Measurements from ENCODE around the gene CHD6.

DNA sequence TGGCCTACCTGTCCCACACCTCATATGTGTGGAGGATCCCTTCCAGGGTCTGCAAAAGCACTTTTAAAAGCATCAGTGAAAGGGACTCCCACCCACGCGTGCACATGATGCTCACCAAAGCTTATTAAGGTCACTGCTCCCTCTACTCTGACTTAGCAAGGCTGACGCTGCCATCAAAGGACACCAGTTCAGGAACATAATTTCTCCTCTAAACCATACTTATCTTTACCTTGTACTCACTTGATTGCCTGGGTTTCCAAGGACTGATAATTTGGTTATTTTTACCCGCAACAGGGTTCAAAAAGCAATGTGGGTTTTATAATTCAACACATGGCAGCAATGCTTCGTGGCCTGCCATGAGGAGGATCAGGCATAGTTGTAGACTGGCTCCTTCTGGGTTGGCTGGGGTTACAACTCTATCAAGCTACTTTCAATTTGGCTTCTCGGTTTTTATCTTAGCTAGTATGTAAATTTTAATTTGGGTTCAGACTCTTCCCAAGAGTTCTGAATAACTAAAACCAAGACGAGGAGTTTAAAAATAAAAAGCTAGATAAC, 199.4 kb downstream of the CHD6 start:
- TF ChIP-seq, protein P1, sequence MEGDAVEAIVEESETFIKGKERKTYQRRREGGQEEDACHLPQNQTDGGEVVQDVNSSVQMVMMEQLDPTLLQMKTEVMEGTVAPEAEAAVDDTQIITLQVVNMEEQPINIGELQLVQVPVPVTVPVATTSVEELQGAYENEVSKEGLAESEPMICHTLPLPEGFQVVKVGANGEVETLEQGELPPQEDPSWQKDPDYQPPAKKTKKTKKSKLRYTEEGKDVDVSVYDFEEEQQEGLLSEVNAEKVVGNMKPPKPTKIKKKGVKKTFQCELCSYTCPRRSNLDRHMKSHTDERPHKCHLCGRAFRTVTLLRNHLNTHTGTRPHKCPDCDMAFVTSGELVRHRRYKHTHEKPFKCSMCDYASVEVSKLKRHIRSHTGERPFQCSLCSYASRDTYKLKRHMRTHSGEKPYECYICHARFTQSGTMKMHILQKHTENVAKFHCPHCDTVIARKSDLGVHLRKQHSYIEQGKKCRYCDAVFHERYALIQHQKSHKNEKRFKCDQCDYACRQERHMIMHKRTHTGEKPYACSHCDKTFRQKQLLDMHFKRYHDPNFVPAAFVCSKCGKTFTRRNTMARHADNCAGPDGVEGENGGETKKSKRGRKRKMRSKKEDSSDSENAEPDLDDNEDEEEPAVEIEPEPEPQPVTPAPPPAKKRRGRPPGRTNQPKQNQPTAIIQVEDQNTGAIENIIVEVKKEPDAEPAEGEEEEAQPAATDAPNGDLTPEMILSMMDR (IDR thresholded peaks at IDR 0.05), result no peak
- no peak for TF ChIP-seq POLR2A (IDR thresholded peaks at IDR 0.05)

Data from adrenal gland (tissue), 5 donors.